Lower leg skin (tissue), 4 donors: Measurements from ENCODE around the gene CYBA. TPM values are rescaled to one million over a fixed set of nuclear protein-coding genes. Genes with fewer than 3 reads are reported as not detected.

Source experiments
- DNase-seq, 2 donors: peaks; one replicate each; pipeline ENCODE4 v3.0.0-alpha.2; 2019; ENCODE audit warnings: low spot score in 2 of 2
- H3K4me3 ChIP-seq: fragments of 200-600 bp; sonication (generic); 2 replicates; pipeline ENCODE4 v1.5.1; 2017; ENCODE audit warnings: mild to moderate bottlenecking, low read depth; ENCODE audit not compliant: poor library complexity, severe bottlenecking
- CTCF ChIP-seq, 3 donors: fragments of 450-650 bp; IDR thresholded peaks; one replicate each; pipeline ENCODE4 v1.5.1; 2016; ENCODE audit warnings: antibody characterized with exemption in 3 of 3, mild to moderate bottlenecking in 3 of 3, moderate library complexity in 2 of 3
- POLR2A ChIP-seq, 2 donors: fragments of 450-650 bp; IDR thresholded peaks; one replicate each; pipeline ENCODE4 v1.6.1; 2016 to 2017; ENCODE audit warnings: antibody characterized with exemption in 2 of 2, mild to moderate bottlenecking in 1 of 2, moderate library complexity in 1 of 2
- WGBS, 2 donors: methylation state at CpG; one replicate each; pipeline ENCODE4 v1.1.5; 2018; 5-methylcytosine and 5-hydroxymethylcytosine counted together
- intact Hi-C: fragments of 100-400 bp; cut with DNase I; formaldehyde crosslinking; loops from one replicate; pipeline ENCODE4 v1.15.0; 2023; ENCODE audit warnings: low total_unique reads
- total RNA-seq, 4 donors: library from RNA; depleted of rRNA; stranded (reverse); fragments of >200 nt; gene quantifications; one replicate each; pipeline ENCODE4 v1.1.0, GENCODE V29; 2016

CYBA gene
- total RNA-seq, 4 donors from 2014 or later, result 30.5 to 93.2 (median 44.7) TPM

GRCh38 chr16:88606148-88606757 lies 44.6 kb downstream of the CYBA start:
- no peak for DNase-seq
- intact Hi-C loops, result no loop called here
- WGBS, 2 donors, result 82 to 84% methylated on average over 17 of the region's 17 CpGs
- TF ChIP-seq CTCF (IDR thresholded peaks at IDR 0.05) (no peak), POLR2A (IDR thresholded peaks at IDR 0.05) (no peak)
- H3K4me3 ChIP-seq, result no peak overlapping the region

- intact Hi-C loops, result no loop called here
- TF ChIP-seq POLR2A (IDR thresholded peaks at IDR 0.05) (no peak), CTCF (IDR thresholded peaks at IDR 0.05) (no peak)
- H3K4me3 ChIP-seq, result no peak overlapping the region
- 81 to 83% methylated on average over 20 of the region's 20 CpGs for WGBS, 2 donors
- DNase-seq, result no peak
Measured at GRCh38 chr16:88605186-88606147, 45.4 kb downstream of the CYBA start.

GRCh38 chr16:88602091-88602490 lies 48.8 kb downstream of the CYBA start:
- no peak for DNase-seq
- H3K4me3 ChIP-seq, result no peak overlapping the region
- 58 to 78% methylated on average over 5 to 7 of the region's 7 CpGs for WGBS, 2 donors
- intact Hi-C loops, result no loop called here
- TF ChIP-seq POLR2A (IDR thresholded peaks at IDR 0.05) (no peak), CTCF (IDR thresholded peaks at IDR 0.05) (no peak)

GRCh38 chr16:88601313-88602036 lies 49.4 kb downstream of the CYBA start:
- DNase-seq, result no peak
- TF ChIP-seq POLR2A (IDR thresholded peaks at IDR 0.05), result no peak
- TF ChIP-seq CTCF (IDR thresholded peaks at IDR 0.05), result no peak
- intact Hi-C loops, result no loop called here
- WGBS, 2 donors, result 84 to 86% methylated on average over 9 of the region's 9 CpGs
- no peak overlapping the region for H3K4me3 ChIP-seq

- intact Hi-C loops, result no loop called here
- no peak overlapping the region for H3K4me3 ChIP-seq
- no peak for DNase-seq
- 90 to 94% methylated on average over 6 of the region's 6 CpGs for WGBS, 2 donors
- no peak for TF ChIP-seq CTCF (IDR thresholded peaks at IDR 0.05)
- TF ChIP-seq POLR2A (IDR thresholded peaks at IDR 0.05), result no peak
Measured at GRCh38 chr16:88600539-88600896, 50.3 kb downstream of the CYBA start.
